ENCODE data around the gene ADAM12. TPM values are rescaled to one million over a fixed set of nuclear protein-coding genes. Genes with fewer than 3 reads are reported as not detected.

The ADAM12 gene
- total RNA-seq, 2 experiments from 2014 or later, result 0.60 to 1.6 TPM

DNA sequence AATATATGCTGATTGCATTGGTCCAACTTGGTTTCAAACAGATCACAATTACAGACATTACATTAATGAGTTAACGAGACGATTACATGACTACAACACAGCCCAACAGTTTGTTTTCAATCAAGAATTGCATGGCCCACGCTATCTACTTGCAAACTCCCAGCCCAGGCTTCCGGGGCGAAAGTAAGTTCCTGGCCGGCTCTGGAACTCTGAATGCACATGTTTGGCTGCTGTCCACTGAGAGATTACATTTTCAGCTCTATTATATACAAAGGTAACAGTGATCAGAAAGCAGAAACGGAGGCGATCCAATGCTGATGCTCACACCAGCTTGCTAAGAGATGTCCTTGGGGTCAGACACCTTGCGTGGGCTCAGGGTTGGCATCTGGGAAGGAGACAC is 285.6 kb downstream of the ADAM12 start:
- CTCF ChIA-PET, result no interaction called here

DNA sequence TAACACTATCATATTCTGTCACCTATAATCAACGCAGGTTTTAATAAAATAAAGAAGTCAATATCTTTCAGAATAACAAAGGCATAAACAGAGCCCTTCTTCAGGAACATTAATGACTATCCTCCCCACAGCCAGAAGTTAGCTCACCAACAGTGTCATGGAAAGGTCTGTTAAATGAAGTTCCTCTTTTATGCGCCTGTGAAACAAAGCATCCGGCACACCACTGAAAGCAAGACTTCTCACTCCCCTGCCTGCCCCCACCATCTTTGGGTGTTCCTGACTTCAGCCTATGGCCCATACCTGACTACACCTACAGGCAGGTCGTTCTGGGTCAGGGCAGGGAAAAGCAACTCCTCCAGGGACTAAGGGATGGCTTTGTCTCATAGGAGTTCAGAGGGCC is 286.5 kb downstream of the ADAM12 start:
- CTCF ChIA-PET, result no interaction called here
- Mint-ChIP-seq H3K27ac (no peak overlapping the region), H3K27me3 (ENCODE audit: low read depth) (no peaks in the 10 kb centered on the region), H3K9me3 (ENCODE audit: insufficient read depth) (no peaks in the 10 kb centered on the region), H3K36me3 (ENCODE audit: low read depth) (no peaks in the 10 kb centered on the region), H3K4me3 (no peak overlapping the region), H3K4me1 (ENCODE audit: low read depth) (no peaks in the 10 kb centered on the region)
- ATAC-seq (no peak), DNase-seq (no peak)
- POLR2A ChIA-PET, result no interaction called here

More for the DNA sequence above, 285.6 kb downstream of the ADAM12 start:
- Mint-ChIP-seq H3K27me3 (ENCODE audit: low read depth) (no peaks in the 10 kb centered on the region), H3K27ac (no peak overlapping the region), H3K4me3 (no peak overlapping the region), H3K4me1 (ENCODE audit: low read depth) (no peaks in the 10 kb centered on the region), H3K9me3 (ENCODE audit: insufficient read depth) (no peaks in the 10 kb centered on the region), H3K36me3 (ENCODE audit: low read depth) (no peaks in the 10 kb centered on the region)
- POLR2A ChIA-PET, result no interaction called here
- DNase-seq (no peak), ATAC-seq (no peak)

DNA sequence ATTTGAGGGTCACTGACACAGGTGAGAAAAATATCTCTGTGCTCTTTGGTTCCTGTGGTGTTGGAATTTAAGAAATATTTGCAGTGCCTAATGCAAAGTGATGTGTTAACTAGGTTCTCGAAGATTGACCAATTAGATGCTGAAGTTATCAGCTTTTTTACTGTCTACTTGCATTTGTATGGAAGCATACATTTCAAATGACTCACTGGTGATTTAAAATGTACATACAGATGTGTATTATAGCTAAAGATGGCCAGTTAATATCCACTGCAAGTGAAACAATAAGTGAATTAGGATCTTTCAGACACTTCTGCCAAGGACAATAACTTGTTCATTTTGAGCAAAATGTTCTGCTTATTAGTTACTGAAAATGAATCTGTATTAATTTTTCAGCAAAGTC is 287.0 kb downstream of the ADAM12 start:
- ChIA-PET POLR2A (no interaction called here), CTCF (no interaction called here)
- no peaks in the 10 kb centered on the region for H3K9me3 Mint-ChIP-seq (ENCODE audit: insufficient read depth)
- no peak overlapping the region for H3K4me3 Mint-ChIP-seq
- no peaks in the 10 kb centered on the region for H3K36me3 Mint-ChIP-seq (ENCODE audit: low read depth)
- H3K27me3 Mint-ChIP-seq (ENCODE audit: low read depth), result no peaks in the 10 kb centered on the region
- no peak overlapping the region for H3K27ac Mint-ChIP-seq
- DNase-seq (no peak), ATAC-seq (no peak)
- no peaks in the 10 kb centered on the region for H3K4me1 Mint-ChIP-seq (ENCODE audit: low read depth)

DNA sequence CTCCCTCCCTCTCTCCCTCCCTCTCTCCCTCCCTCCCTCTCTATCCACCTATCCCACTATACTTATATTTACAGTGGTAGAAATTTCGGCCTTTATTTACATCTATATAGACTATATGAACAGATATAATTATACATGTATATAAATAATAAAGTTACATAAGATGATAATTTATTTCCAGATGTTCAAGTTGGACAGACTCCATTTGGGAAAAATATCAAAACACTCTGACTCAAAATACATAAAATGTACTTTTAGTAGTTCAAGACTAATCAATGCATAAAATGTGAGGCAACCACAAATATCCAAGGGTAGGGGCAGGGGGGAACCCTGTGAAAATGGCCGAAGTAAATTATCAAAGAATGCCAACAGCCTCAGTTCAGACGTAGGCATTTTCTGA is 288.9 kb downstream of the ADAM12 start:
- H3K27me3 Mint-ChIP-seq (ENCODE audit: low read depth), result no peaks in the 10 kb centered on the region
- H3K9me3 Mint-ChIP-seq (ENCODE audit: insufficient read depth), result no peaks in the 10 kb centered on the region
- DNase-seq (no peak), ATAC-seq (no peak)
- POLR2A ChIA-PET, result no interaction called here
- no peaks in the 10 kb centered on the region for H3K4me1 Mint-ChIP-seq (ENCODE audit: low read depth)
- no peaks in the 10 kb centered on the region for H3K36me3 Mint-ChIP-seq (ENCODE audit: low read depth)
- CTCF ChIA-PET, result no interaction called here
- no peak overlapping the region for H3K27ac Mint-ChIP-seq
- H3K4me3 Mint-ChIP-seq, result no peak overlapping the region

DNA sequence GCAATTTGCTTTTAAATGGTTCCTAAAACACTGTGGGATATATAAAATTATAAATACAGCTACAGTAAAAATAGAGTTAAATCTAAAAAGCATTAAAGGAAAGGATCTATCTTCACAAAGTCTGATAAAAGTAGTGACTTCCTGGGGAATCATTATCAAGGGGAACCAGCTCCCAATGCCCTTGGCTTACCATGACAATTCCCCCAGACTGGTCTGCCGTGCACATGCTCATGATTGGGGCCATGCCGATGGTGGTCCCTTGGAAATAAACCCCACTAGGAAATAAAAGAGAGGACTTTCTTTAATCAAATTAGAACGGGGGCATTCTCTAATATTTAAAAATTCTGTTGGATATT is 290.1 kb downstream of the ADAM12 start:
- ChIA-PET POLR2A (no interaction called here), CTCF (no interaction called here)
- Mint-ChIP-seq H3K27me3 (ENCODE audit: low read depth) (no peaks in the 10 kb centered on the region), H3K27ac (no peak overlapping the region), H3K4me3 (no peak overlapping the region), H3K36me3 (ENCODE audit: low read depth) (no peaks in the 10 kb centered on the region), H3K4me1 (ENCODE audit: low read depth) (no peaks in the 10 kb centered on the region), H3K9me3 (ENCODE audit: insufficient read depth) (no peaks in the 10 kb centered on the region)
- no peak for DNase-seq
- ATAC-seq, result no peak

DNA sequence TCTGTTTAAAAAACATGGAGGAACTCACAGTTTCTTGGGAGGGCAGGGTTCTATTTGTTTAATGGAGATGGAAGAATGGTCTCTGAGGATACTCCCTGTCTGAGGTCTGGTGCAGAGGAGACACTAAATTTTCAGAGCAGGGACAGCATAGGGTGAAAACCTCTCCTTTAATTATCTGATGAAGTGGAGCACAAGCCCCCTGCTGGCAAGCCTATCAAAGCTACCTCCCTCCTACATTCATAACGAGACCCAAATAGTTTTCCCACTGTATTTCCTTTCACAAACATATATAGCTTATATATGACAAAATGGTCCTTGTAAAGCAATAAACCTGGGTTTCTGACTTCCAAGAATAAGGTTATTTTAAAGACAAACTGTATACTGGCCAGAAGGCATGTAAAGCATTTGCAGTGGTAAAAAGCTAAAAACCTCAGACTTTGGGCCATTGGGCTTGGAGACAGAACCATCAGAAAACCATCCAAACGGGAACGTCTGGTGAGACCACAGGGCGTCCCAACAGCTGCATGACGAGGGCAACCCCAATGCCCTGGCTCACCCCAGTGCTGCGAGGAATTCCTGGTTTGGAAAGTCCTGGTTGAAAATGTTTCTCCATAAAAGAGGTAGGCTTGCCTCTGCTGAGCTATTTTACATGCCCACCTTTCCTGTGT is 290.6 kb downstream of the ADAM12 start:
- H3K27me3 Mint-ChIP-seq (ENCODE audit: low read depth), result no peaks in the 10 kb centered on the region
- CTCF ChIA-PET, result no interaction called here
- no peak overlapping the region for H3K4me3 Mint-ChIP-seq
- H3K4me1 Mint-ChIP-seq (ENCODE audit: low read depth), result no peaks in the 10 kb centered on the region
- no peak for ATAC-seq
- DNase-seq, result no peak
- H3K27ac Mint-ChIP-seq, result no peak overlapping the region
- POLR2A ChIA-PET, result no interaction called here
- H3K36me3 Mint-ChIP-seq (ENCODE audit: low read depth), result no peaks in the 10 kb centered on the region
- H3K9me3 Mint-ChIP-seq (ENCODE audit: insufficient read depth), result no peaks in the 10 kb centered on the region

DNA sequence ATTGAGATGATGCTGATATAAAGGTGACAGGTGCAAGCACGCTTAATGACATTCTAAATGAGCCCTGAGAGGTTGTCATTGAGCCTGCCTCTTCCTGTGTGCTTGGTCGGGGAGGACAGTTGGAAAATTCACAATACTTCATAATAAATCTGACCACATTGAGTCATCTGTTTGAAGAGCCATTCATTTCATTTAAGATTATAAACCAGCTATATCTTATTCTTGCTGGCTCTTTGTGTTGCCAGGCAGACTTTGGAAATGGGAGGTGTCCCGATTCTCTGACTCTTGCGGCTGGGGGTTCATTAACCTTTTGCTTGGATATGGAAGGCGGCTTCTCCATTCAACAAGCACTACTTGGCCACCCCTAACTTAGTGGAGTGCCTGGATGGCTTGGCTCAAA is 293.7 kb downstream of the ADAM12 start:
- ATAC-seq, result no peak

DNA sequence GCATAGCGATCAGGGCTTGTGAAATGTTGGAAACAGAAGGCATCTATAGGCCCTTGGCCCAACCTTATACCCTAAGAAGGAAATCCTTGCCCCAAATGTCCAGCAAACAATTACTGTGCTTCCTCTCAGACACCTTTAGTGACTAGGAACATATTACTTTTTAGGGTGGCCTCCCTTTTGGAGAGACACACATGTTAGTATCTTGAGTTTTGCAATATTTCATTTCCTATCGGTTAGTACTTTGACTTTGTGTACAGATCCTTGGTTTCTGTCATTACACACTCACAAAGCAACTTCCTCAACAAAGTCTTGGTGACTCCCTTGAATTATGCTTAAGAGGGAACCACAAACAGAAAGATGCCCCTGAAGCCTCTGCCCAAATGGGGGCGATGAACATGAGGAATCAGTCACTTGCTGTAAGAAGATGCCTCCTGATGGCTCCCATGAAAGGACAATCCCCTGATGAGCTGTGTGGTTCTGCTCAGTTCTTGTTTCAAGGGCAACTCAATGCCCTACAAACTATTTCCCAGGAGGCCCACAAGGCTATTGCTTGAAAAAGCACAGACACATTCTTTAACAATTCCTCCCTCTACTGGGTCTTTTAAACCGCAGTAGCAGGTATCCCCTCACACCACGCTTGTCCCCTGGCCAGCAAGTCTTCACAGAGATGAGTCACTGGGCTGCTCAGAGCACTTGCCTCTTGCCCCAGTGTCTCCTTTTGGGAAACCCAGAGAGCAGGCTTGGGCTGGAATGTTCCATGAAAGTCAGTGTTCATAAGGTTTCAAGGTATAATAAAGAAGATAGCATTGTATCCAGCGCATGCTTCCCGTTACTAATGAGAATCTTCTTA is 295.7 kb downstream of the ADAM12 start:
- CTCF ChIA-PET, result no interaction called here
- Mint-ChIP-seq H3K27ac (no peak overlapping the region), H3K4me3 (no peak overlapping the region), H3K9me3 (ENCODE audit: insufficient read depth) (no peaks in the 10 kb centered on the region), H3K4me1 (ENCODE audit: low read depth) (no peaks in the 10 kb centered on the region), H3K27me3 (ENCODE audit: low read depth) (no peaks in the 10 kb centered on the region), H3K36me3 (ENCODE audit: low read depth) (no peaks in the 10 kb centered on the region)
- no peak for ATAC-seq
- DNase-seq, result no peak
- POLR2A ChIA-PET, result no interaction called here

More for the DNA sequence above, 293.7 kb downstream of the ADAM12 start:
- ChIA-PET CTCF (no interaction called here), POLR2A (no interaction called here)
- Mint-ChIP-seq H3K4me3 (no peak overlapping the region), H3K27ac (no peak overlapping the region), H3K27me3 (ENCODE audit: low read depth) (no peaks in the 10 kb centered on the region), H3K9me3 (ENCODE audit: insufficient read depth) (no peaks in the 10 kb centered on the region), H3K4me1 (ENCODE audit: low read depth) (no peaks in the 10 kb centered on the region), H3K36me3 (ENCODE audit: low read depth) (no peaks in the 10 kb centered on the region)
- DNase-seq, result no peak

DNA sequence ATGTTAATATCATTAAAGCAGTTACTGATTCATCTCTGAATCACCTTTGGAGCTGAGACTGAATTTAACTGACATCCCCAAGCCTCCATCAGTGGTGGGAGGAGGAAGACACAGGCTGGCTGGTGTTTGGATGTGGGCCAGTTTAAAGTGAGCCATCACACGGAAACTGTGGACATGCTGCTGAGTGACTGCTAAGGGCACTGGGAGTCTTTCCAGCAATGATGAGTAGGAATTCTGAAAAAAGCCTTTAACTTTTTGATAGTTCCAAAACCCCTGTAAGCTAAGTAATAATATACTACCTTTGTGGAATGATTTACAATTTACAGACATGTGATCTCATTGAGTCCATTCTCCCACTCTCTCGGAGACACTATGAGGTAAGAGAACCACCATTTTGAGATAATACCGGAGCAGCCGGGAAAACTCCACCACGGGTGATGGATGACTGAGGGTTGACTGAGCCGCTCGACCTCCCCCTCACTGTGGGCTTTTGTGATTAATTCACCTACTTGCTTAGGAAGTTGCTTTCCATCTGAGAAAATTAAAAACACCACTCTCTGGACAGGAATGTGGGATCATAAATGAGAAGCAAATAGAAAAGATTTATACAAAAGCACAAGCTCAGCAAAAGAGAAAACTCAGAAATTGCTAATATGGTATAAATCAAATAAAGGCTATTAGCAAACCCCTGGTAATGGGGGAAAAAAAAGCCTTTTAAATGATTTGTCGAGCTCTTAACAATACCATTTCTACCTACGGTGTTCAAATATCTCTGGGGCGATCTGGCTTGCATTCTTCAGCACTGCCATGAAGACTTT is 297.2 kb downstream of the ADAM12 start:
- Mint-ChIP-seq H3K27ac (no peak overlapping the region), H3K4me1 (ENCODE audit: low read depth) (no peaks in the 10 kb centered on the region), H3K36me3 (ENCODE audit: low read depth) (no peaks in the 10 kb centered on the region), H3K9me3 (ENCODE audit: insufficient read depth) (no peaks in the 10 kb centered on the region), H3K27me3 (ENCODE audit: low read depth) (no peaks in the 10 kb centered on the region), H3K4me3 (no peak overlapping the region)
- POLR2A ChIA-PET, result no interaction called here
- CTCF ChIA-PET, result no interaction called here
- DNase-seq, result no peak
- ATAC-seq, result no peak

DNA sequence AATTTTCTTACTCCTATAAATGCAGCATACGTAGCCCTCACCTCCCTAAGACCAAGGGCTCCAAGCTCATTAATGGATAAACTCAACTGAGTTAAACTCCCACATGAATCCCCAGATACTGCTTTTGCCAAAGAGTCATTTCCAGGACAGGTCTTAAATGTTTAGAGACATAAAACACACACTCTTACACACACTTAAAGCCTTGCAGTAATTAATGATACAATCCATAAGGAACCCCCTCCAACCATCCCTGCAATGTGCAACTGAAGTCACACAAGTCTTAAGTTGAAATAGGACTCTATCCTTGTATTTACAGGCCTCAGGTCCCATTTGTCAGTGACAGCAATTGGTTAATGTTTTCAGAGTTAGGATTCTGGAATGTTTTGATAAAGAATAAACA is 297.8 kb downstream of the ADAM12 start:
- ATAC-seq (no peak), DNase-seq (no peak)
- POLR2A ChIA-PET, result no interaction called here
- Mint-ChIP-seq H3K27ac (no peak overlapping the region), H3K36me3 (ENCODE audit: low read depth) (no peaks in the 10 kb centered on the region), H3K4me3 (no peak overlapping the region), H3K9me3 (ENCODE audit: insufficient read depth) (no peaks in the 10 kb centered on the region), H3K4me1 (ENCODE audit: low read depth) (no peaks in the 10 kb centered on the region), H3K27me3 (ENCODE audit: low read depth) (no peaks in the 10 kb centered on the region)
- CTCF ChIA-PET, result no interaction called here

DNA sequence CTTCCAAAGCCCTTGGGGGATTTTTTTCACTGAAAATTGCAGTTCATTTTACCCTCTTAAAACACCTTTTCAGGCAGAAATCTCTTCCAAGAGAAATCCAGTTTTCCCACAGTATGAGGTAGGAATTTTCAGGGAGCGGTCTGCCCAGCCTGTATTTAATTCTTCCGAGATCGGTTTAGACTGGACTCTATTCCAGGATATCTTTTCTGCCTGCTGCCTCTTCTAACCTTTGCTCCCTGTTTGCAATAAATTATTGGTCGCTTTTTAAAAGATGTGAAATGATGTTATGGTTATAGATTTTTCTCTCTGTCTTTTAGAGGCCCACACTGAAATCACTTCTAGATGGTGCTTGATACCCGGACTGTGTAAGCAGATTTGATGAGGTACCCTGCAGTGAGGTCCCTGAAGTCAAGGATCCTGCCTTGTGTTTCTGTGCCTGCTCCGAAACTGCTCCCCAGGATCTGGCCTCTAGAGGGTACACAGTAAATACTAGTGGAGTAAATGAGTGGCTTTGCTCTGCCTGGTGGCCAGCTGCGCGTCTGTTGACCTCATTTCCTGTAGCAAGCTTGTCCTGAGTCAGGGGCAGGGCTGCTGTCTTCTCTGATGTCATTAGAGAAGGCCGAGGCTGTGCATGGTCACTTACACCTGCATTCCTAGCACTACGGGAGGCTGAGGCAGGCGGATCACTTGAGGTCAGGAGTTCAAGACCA is 300.3 kb downstream of the ADAM12 start:
- POLR2A ChIA-PET, result no interaction called here

DNA sequence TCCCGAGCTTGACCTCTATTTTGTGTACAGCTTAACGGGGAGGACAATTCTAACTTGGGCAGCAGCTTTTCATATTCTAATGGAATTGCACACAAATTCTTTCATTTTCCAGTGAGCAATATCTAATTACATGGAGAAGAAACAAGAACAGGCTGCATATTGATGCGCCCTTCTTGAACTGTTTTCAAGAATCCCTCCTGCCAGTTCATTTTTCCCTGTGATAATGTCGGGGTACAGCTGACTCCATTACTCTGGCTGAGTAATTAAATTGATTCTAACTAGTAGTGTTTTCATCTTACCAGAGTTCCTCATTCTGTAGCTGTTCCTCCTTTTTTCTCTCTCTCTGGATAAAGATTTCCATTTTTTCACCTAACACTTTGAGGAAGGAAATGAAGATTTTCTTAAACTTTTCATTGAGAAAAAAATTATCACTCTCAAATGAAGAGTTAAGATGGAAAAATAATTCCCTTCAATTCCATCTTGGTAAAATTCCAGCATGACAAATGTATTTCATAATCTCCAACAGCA is 301.1 kb downstream of the ADAM12 start:
- Mint-ChIP-seq H3K9me3 (ENCODE audit: insufficient read depth) (no peaks in the 10 kb centered on the region), H3K4me3 (no peak overlapping the region), H3K27me3 (ENCODE audit: low read depth) (no peaks in the 10 kb centered on the region), H3K27ac (no peak overlapping the region), H3K4me1 (ENCODE audit: low read depth) (no peaks in the 10 kb centered on the region), H3K36me3 (ENCODE audit: low read depth) (no peaks in the 10 kb centered on the region)
- ATAC-seq (no peak), DNase-seq (no peak)
- ChIA-PET POLR2A (no interaction called here), CTCF (no interaction called here)

More for the DNA sequence above, 300.3 kb downstream of the ADAM12 start:
- no peak overlapping the region for H3K27ac Mint-ChIP-seq
- CTCF ChIA-PET, result no interaction called here
- no peak for DNase-seq
- H3K9me3 Mint-ChIP-seq (ENCODE audit: insufficient read depth), result no peaks in the 10 kb centered on the region
- ATAC-seq, result no peak
- no peaks in the 10 kb centered on the region for H3K4me1 Mint-ChIP-seq (ENCODE audit: low read depth)
- H3K4me3 Mint-ChIP-seq, result no peak overlapping the region
- no peaks in the 10 kb centered on the region for H3K36me3 Mint-ChIP-seq (ENCODE audit: low read depth)
- H3K27me3 Mint-ChIP-seq (ENCODE audit: low read depth), result no peaks in the 10 kb centered on the region

Measured in activated CD8-positive, alpha-beta T cell treated with anti-CD3 and anti-CD28 coated beads, Interleukin-2, amount 10 ng/mL, durations not matched to agents 7 days and 5 days (primary cell).